Stimulated activated CD4-positive, alpha-beta T cell treated with anti-CD3 and anti-CD28 coated beads, TNF-alpha, amount 100 ng/mL, for 4 hours (primary cell): ENCODE data around the gene PFKFB4.
"Not testable (repeated sequence)": the region's sequence is repeated elsewhere in the genome, so short reads cannot be mapped to it uniquely, and the experiment has no call there.

Experiments used
- DNase-seq, 3 experiments: peaks; one replicate each; pipeline ENCODE4 v3.0.0-alpha.2; 2020; ENCODE audit warnings: low read depth in 3 of 3

Gene PFKFB4

DNA sequence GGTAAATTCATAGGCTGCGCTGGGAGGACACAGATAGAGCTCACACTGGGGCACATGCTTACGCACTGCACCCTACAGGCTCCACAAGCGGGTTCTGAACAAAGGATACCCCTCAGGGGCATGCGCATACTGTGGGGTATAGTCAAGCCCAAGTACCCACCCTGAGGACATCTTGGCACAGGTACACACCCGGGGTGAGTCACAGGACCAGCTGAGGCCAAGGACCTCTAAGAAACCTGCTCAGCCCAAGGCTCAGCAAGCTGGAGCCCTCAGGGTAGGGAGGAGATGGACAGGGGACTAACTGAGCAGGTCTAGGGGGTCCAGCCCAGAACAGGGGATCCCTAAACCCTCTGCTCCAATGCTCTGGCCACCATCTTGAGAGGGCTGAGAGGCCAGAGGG is 55.9 kb downstream of the PFKFB4 start:
- no peak for DNase-seq

GRCh38 chr3:48493203-48493501 is 63.5 kb downstream of the PFKFB4 start:
- no peak for DNase-seq

GRCh38 chr3:48492461-48493202 is 64.0 kb downstream of the PFKFB4 start:
- DNase-seq = no peak

GRCh38 chr3:48486952-48487351 is 69.7 kb downstream of the PFKFB4 start:
- DNase-seq = no peak

GRCh38 chr3:48482822-48483221 is 73.8 kb downstream of the PFKFB4 start:
- DNase-seq = not testable (repeated sequence)

- DNase-seq = not testable (repeated sequence)
Measured at GRCh38 chr3:48480891-48481290, 75.7 kb downstream of the PFKFB4 start.

DNA sequence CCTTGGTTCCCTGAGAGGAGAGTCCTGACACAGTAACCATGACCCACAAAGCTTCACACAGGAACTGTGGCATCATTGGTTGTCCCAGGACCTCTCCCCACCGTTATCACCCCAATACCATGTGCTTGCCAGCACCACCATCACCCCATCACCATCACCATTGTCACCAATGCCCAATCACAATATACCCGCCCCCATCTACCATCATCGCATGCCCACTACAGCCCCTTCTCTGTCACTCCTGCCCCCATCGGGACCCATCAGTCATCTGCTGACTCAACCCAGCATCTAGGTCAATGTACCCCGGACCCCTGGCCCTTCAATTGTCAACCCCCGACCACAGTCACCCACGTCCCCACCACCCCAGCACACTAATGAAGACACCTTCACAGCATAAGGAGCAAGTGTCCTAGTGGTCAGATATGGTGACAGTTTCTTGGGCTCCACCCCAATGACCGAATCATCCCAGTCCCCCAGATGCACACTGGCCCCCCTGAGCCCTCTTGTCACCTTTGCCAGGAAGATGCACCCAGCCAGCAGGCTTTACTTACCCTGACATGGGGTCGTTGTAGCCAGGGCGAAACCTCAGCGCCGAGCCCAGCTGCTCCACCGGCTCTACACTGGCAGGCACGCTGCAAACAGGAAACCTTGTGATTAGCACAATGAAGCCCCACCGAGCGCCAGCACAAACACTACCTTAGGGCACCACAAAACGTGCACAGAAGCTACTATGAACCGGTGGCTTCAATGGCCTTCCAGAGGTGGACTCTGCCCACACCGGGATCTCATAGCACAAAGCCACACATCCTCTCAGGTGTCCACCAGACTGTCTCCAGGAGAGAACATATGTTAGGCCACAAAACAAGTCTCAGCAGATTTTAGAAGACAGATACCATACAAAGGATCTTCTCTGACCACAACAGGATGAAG is 77.7 kb downstream of the PFKFB4 start:
- peak in 1 of 3 experiments; percentile 37 for DNase-seq

- no peak for DNase-seq
Measured at GRCh38 chr3:48477959-48478520, 78.6 kb downstream of the PFKFB4 start.

GRCh38 chr3:48476426-48477053 is 80.1 kb downstream of the PFKFB4 start:
- no peak for DNase-seq

DNA sequence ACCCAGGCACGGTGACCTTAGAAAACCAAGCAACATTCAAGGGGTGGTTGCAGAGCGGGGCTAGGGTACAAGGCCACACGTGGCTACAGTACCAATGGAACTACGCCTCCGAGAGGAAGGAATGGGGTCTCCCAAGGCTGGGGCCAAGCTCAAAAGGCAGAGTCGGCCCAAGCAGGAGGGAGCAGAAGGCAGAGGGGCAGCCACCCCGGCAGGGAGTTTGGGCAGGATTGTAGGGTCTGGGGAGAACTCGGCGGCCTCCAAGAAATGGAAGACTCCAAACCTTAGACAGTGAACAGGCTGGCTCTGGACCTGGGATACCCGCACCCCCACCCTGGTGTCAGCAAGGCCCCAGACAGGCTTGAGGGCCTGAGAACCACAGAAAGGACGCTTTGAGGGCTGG is 81.4 kb downstream of the PFKFB4 start:
- no peak for DNase-seq

- DNase-seq = no peak
Measured at GRCh38 chr3:48474619-48475018, 82.0 kb downstream of the PFKFB4 start.

DNA sequence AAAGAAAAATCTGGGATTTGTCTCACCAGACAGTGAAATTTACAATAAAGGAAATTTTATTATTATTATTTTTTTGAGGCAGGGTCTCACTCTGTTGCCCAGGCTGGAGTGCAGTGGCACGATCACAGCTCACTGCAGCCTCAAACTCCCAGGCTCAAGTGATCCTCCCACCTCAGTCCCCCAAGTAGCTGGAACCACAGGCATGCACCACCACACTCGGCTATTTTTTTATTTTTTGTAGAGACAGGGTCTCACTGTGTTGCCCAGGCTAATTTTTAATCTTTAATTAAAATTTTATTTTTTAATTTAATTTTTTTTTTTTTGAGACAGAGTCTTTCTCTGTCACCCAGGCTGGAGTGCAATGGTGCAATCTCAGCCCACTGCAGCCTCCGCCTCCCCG is 82.6 kb downstream of the PFKFB4 start:
- DNase-seq = not testable (repeated sequence)

- DNase-seq = no peak
Measured at GRCh38 chr3:48473617-48473952, 83.0 kb downstream of the PFKFB4 start.

GRCh38 chr3:48472923-48473616 is 83.5 kb downstream of the PFKFB4 start:
- peak; percentile 86 to 92 (median 92) for DNase-seq

DNA sequence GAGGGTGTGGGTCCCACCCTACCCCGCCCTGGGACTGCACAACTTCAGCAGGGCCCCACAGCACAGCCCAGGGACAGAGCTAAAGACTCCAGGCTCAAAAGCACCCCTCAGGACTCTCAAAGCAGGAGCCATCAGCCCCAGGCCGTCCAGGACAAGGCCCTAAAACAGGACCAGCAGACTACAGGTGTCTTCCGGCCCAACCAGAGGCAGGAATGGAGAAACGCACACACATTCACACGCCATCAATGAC is 84.0 kb downstream of the PFKFB4 start:
- DNase-seq = no peak

GRCh38 chr3:48470286-48470685 is 86.3 kb downstream of the PFKFB4 start:
- no peak for DNase-seq

- DNase-seq = no peak
Measured at GRCh38 chr3:48469046-48469915, 87.3 kb downstream of the PFKFB4 start.

GRCh38 chr3:48468329-48468731 is 88.3 kb downstream of the PFKFB4 start:
- DNase-seq = no peak
